H1 (cell line): ENCODE data around the gene DMXL1. TPM values are rescaled to one million over a fixed set of nuclear protein-coding genes. Genes with fewer than 3 reads are reported as not detected.

ENCODE experiments used
- CTCF ChIA-PET: fragments of 300-600 bp; sonication (Branson Sonifier 250); formaldehyde crosslinking; loops from one replicate; lab custom pipeline; 2021; ENCODE audit not compliant: partially characterized antibody; lab: Charles Lee
- POLR2A ChIA-PET: fragments of 300-600 bp; sonication (Branson Sonifier 250); formaldehyde crosslinking; loops from one replicate; lab custom pipeline; 2021; ENCODE audit warnings: inconsistent platforms; ENCODE audit not compliant: partially characterized antibody; lab: Charles Lee
- DNase-seq, 2 experiments: peaks; one replicate each; pipeline versions ENCODE4 v3.0.0 to v3.0.0-alpha.2; 2010 to 2022; ENCODE audit warnings: low spot score in 2 of 2, low read depth in 1 of 2, mixed read lengths in 1 of 2
- FAIRE-seq: peaks from 2 replicates; lab custom pipeline; 2011; peaks lifted over from hg19 to GRCh38; lab: Jason Lieb, UNC
- H2AFZ ChIP-seq: 2 replicates; pipeline ENCODE4 v1.8.1; 2012; ENCODE audit warnings: low read length, inconsistent platforms
- H2AK5ac ChIP-seq: 2 replicates; pipeline ENCODE4 v1.6.1; 2013; ENCODE audit warnings: low read depth, low read length
- H2BK120ac ChIP-seq: replicated peaks from 2 replicates; pipeline ENCODE3; 2013; ENCODE audit warnings: low read depth, low read length, inconsistent platforms
- H2BK12ac ChIP-seq: 2 replicates; pipeline ENCODE4 v1.6.1; 2013; ENCODE audit warnings: low read depth, low read length
- H2BK15ac ChIP-seq: 2 replicates; pipeline ENCODE4 v1.6.1; 2013; ENCODE audit warnings: low read length
- H2BK20ac ChIP-seq: 2 replicates; pipeline ENCODE4 v1.6.1; 2013; ENCODE audit warnings: low read length
- H2BK5ac ChIP-seq: 2 replicates; pipeline ENCODE4 v1.6.1; 2013; ENCODE audit warnings: low read depth, low read length
- H3K14ac ChIP-seq: 2 replicates; pipeline ENCODE4 v1.6.1; 2013; ENCODE audit warnings: inconsistent platforms; ENCODE audit not compliant: insufficient read length
- H3K18ac ChIP-seq: 2 replicates; pipeline ENCODE4 v1.6.1; 2013; ENCODE audit warnings: low read length; ENCODE audit errors: extremely low read depth
- H3K23ac ChIP-seq: 2 replicates; pipeline ENCODE4 v1.6.1; 2013; ENCODE audit warnings: inconsistent platforms; ENCODE audit not compliant: insufficient read length
- H3K23me2 ChIP-seq: 2 replicates; pipeline ENCODE4 v1.6.1; 2013; ENCODE audit warnings: low read depth, low read length
- H3K27ac ChIP-seq: 2 replicates; pipeline ENCODE4 v1.6.1; 2011; ENCODE audit warnings: low read depth, low read length, inconsistent platforms
- H3K27me3 ChIP-seq, 4 experiments: replicated peaks in 1 of 4; 1 replicate in 1 of 4; 2 replicates in 3 of 4; pipeline versions ENCODE4 v1.6.1 to v1.8.1; 2011 to 2013; ENCODE audit warnings: low read length in 3 of 4, mild to moderate bottlenecking in 3 of 4, inconsistent platforms in 2 of 4, mixed read lengths in 2 of 4, moderate library complexity in 1 of 4; ENCODE audit not compliant: control insufficient read depth in 3 of 4, insufficient read depth in 3 of 4; ENCODE audit errors: extremely low read depth in 1 of 4
- H3K36me3 ChIP-seq, 4 experiments: 2 replicates each; pipeline versions ENCODE4 v1.6.1 to v1.8.1; 2011 to 2013; ENCODE audit warnings: mild to moderate bottlenecking in 4 of 4, low read length in 3 of 4, moderate library complexity in 2 of 4, control low read depth in 1 of 4, inconsistent platforms in 1 of 4; ENCODE audit not compliant: insufficient read depth in 4 of 4, control insufficient read depth in 2 of 4
- H3K4ac ChIP-seq: replicated peaks from 2 replicates; pipeline ENCODE3; 2013; ENCODE audit warnings: low read length, low read depth, mixed read lengths, inconsistent platforms; ENCODE audit not compliant: insufficient read length
- H3K4me1 ChIP-seq, 4 experiments: replicated peaks in 1 of 4; 1 replicate in 1 of 4; 2 replicates in 3 of 4; pipeline versions ENCODE4 v1.6.1 to v1.8.1; 2011 to 2013; ENCODE audit warnings: low read length in 3 of 4, inconsistent platforms in 2 of 4, mixed read lengths in 1 of 4; ENCODE audit not compliant: insufficient read depth in 4 of 4, control insufficient read depth in 3 of 4
- H3K4me2 ChIP-seq, 2 experiments: 2 replicates each; pipeline versions ENCODE4 v1.6.1 to v1.8.1; 2011 to 2013; ENCODE audit warnings: low read depth in 2 of 2, low read length in 2 of 2, control low read depth in 1 of 2, inconsistent platforms in 1 of 2, mild to moderate bottlenecking in 1 of 2; ENCODE audit not compliant: insufficient read depth in 1 of 2
- H3K4me3 ChIP-seq, 4 experiments: fragments of 200-600, 300-600 bp in 1 of 4; sonication (generic), shearing (Covaris generic), sonication (Bioruptor Twin) in 1 of 4; 2 replicates each; pipeline versions ENCODE4 v1.5.1 to v1.8.1; 2011 to 2016; ENCODE audit warnings: low read length in 4 of 4, low read depth in 3 of 4, control low read depth in 2 of 4, inconsistent platforms in 2 of 4, mild to moderate bottlenecking in 2 of 4, mixed read lengths in 1 of 4, moderate library complexity in 1 of 4; ENCODE audit not compliant: insufficient read depth in 2 of 4; ENCODE audit errors: extremely low read depth in 1 of 4
- H3K56ac ChIP-seq: replicated peaks from 2 replicates; pipeline ENCODE3; 2013; ENCODE audit warnings: low read depth, mild to moderate bottlenecking, mixed read lengths, low read length, inconsistent platforms; ENCODE audit not compliant: insufficient read length
- H3K79me1 ChIP-seq: 2 replicates; pipeline ENCODE4 v1.6.1; 2013; ENCODE audit warnings: low read depth, low read length, control low read depth
- H3K79me2 ChIP-seq, 2 experiments: 2 replicates each; pipeline versions ENCODE4 v1.6.1 to v1.8.1; 2012 to 2013; ENCODE audit warnings: low read length in 2 of 2, mild to moderate bottlenecking in 2 of 2, inconsistent platforms in 1 of 2; ENCODE audit not compliant: insufficient read depth in 2 of 2, control insufficient read depth in 1 of 2
- H3K9ac ChIP-seq, 4 experiments: replicated peaks in 1 of 4; 1 replicate in 1 of 4; 2 replicates in 3 of 4; pipeline versions ENCODE4 v1.6.1 to v1.8.1; 2011 to 2013; ENCODE audit warnings: low read depth in 3 of 4, low read length in 3 of 4, control low read depth in 2 of 4, mild to moderate bottlenecking in 2 of 4, moderate library complexity in 2 of 4, inconsistent platforms in 1 of 4; ENCODE audit errors: extremely low read depth in 1 of 4
- H3K9me3 ChIP-seq, 2 experiments: 2 replicates each; pipeline versions ENCODE4 v1.6.1 to v1.8.1; 2012 to 2013; ENCODE audit warnings: mild to moderate bottlenecking in 2 of 2, moderate library complexity in 2 of 2, control low read depth in 1 of 2, inconsistent platforms in 1 of 2, low read depth in 1 of 2, low read length in 1 of 2, mixed read lengths in 1 of 2; ENCODE audit not compliant: insufficient read depth in 2 of 2
- H4K20me1 ChIP-seq, 2 experiments: replicated peaks in 1 of 2; 2 replicates each; pipeline versions ENCODE3 to v1.8.1; 2011 to 2013; ENCODE audit warnings: inconsistent platforms in 2 of 2, low read length in 2 of 2, mild to moderate bottlenecking in 1 of 2; ENCODE audit not compliant: insufficient read depth in 2 of 2, control insufficient read depth in 1 of 2
- H4K5ac ChIP-seq: 2 replicates; pipeline ENCODE4 v1.6.1; 2013; ENCODE audit warnings: low read length, low read depth, mixed read lengths, inconsistent platforms; ENCODE audit not compliant: insufficient read length
- H4K8ac ChIP-seq: 2 replicates; pipeline ENCODE4 v1.8.0; 2013; ENCODE audit warnings: mild to moderate bottlenecking, moderate library complexity, low read length, inconsistent platforms; ENCODE audit not compliant: insufficient read depth; ENCODE audit errors: extremely low read depth
- H4K91ac ChIP-seq: replicated peaks from 2 replicates; pipeline ENCODE3; 2013; ENCODE audit warnings: low read length, mixed read lengths, inconsistent platforms; ENCODE audit not compliant: insufficient read length
- TCF12 ChIP-seq: IDR thresholded peaks from 2 replicates; pipeline ENCODE4 v1.6.1; 2011; ENCODE audit warnings: low read depth, mild to moderate bottlenecking, low read length
- WGBS, 2 experiments: shearing (Covaris generic) in 1 of 2; methylation state at CpG; one replicate each; pipeline versions ENCODE4 v1.1.6 to v1.1.7; 2013 to 2015; ENCODE audit warnings: low lambda C conversion rate in 2 of 2, mixed read lengths in 2 of 2, inconsistent platforms in 1 of 2, low coverage in 1 of 2, missing lambda C conversion rate in 1 of 2; ENCODE audit not compliant: insufficient replicate concordance in 2 of 2, insufficient coverage in 1 of 2, insufficient read length in 1 of 2; ENCODE audit errors: extremely low coverage in 1 of 2, missing lambda C conversion rate in 1 of 2; 5-methylcytosine and 5-hydroxymethylcytosine counted together
- polyA plus RNA-seq, 7 experiments: library from polyadenylated mRNA; depleted of rRNA in 3 of 7; stranded (reverse) in 5 of 7; unstranded in 2 of 7; fragments of >200 nt in 5 of 7; fragments of 200-250 nt in 2 of 7; gene quantifications; 1 replicate in 5 of 7; 2 replicates in 1 of 7; 4 replicates in 1 of 7; pipeline versions ENCODE4 v1.2.1 to v1.2.3, GENCODE V29; 2011 to 2013; ENCODE audit warnings: missing spikeins in 2 of 7, mixed read lengths in 2 of 7
- total RNA-seq: library from RNA; stranded (reverse); fragmentation: NEBNext Ultra II Directional; extraction: Animal tissue kit (Norgen Biotek cat#: 25700); gene quantifications from 2 replicates; pipeline ENCODE4 v1.2.1, GENCODE V29; 2021

The DMXL1 gene
- total and polyA plus RNA-seq, 2 of the 8 experiments (the other 6 are each of a cell fraction or from before 2014, with no cell fraction given), result 10.1 to 43.9 TPM

DNA sequence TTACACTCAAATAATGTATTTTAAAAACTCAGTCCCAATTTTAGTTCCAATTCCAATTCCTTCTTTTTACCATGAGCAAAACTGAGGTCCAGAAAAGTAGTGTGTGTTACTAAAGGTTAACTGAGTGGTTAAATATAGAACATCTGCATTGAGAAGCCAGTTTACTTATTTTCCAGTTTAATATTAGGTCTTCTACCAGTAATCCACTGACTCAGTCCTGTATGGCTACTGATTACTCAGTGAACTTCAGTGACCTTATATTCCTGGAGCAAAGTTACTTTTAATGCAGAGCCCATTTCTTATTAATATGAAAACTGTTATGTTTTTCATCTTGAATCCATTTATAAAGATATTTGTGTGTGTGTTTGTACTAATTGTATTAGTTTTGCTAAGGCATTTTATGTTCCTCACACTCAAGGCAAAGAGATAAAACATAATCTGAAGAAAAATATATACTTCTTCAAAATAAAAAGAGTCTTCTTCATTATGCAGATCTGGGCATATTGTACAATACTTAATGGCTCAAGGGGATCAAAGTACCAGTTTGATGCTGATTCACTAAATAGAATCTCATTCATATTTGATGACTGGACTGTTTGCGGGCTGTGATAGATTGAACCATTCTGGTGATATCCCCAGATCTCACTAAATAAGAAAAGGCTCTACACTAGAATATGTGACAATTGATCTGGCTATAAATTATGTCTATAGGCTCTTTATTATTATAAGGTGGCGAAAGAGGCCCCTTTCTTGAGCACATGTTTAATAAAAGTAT lies 60.8 kb downstream of the DMXL1 start:
- Histone ChIP-seq H3K4me1 (no peaks in the 10 kb centered on the region), H4K8ac (no peak overlapping the region), H3K79me1 (no peaks in the 10 kb centered on the region; the same call in 1 of the 2 replicates), H3K9ac (no peak overlapping the region), H3K14ac (no peak overlapping the region), H4K20me1 (no peaks in the 10 kb centered on the region), H3K27ac (no peak overlapping the region), H3K4me3 (no peak overlapping the region), H3K9me3 (peaks cover 15 to 19% of the 10 kb centered on the region in 2 experiments), H3K18ac (no peak overlapping the region), H3K36me3 (peaks cover 0 to 45% (median 26%) of the 10 kb centered on the region in 4 experiments; a peak in 7 of 8 replicates), H3K4me2 (no peak overlapping the region), H4K91ac (no peak overlapping the region), H2BK20ac (no peak overlapping the region), H2BK5ac (no peak overlapping the region), H2BK15ac (no peak overlapping the region), H2BK12ac (no peak overlapping the region), H3K27me3 (no peaks in the 10 kb centered on the region), H4K5ac (no peak overlapping the region), H3K56ac (no peak overlapping the region), H3K4ac (no peak overlapping the region), H2AFZ (no peak overlapping the region), H2BK120ac (no peak overlapping the region)
- 91% methylated on average over 2 of the region's 2 CpGs; no CpG with 5 or more reads in 1 of the 2 experiments for WGBS, 2 experiments
- FAIRE-seq, result no peak
- CTCF ChIA-PET, result no interaction called here
- DNase-seq, result no peak
- POLR2A ChIA-PET, result no interaction called here
- TF ChIP-seq TCF12, result no peak
- TF ChIP-seq, all 59 proteins: peak for 0
- Histone ChIP-seq H2AK5ac (no peak overlapping the region), H3K23me2 (no peaks in the 10 kb centered on the region), H3K23ac (no peak overlapping the region), H3K79me2 (no peaks in the 10 kb centered on the region)
